MM.1S (cell line): ENCODE results near the gene PTPN18.

Experiments used
- EZH2phosphoT487 ChIP-seq: fragments of 300-600 bp; sonication (generic); IDR thresholded peaks from 2 replicates; pipeline ENCODE4 v1.6.1; 2018; ENCODE audit warnings: antibody characterized with exemption, low read length
- TF ChIP-seq, protein P1 (sequence below): fragments of 300-600 bp; sonication (generic); IDR thresholded peaks from 2 replicates; pipeline ENCODE4 v1.5.1; 2016; ENCODE audit warnings: antibody characterized with exemption, low read length, mixed read lengths

DNA sequence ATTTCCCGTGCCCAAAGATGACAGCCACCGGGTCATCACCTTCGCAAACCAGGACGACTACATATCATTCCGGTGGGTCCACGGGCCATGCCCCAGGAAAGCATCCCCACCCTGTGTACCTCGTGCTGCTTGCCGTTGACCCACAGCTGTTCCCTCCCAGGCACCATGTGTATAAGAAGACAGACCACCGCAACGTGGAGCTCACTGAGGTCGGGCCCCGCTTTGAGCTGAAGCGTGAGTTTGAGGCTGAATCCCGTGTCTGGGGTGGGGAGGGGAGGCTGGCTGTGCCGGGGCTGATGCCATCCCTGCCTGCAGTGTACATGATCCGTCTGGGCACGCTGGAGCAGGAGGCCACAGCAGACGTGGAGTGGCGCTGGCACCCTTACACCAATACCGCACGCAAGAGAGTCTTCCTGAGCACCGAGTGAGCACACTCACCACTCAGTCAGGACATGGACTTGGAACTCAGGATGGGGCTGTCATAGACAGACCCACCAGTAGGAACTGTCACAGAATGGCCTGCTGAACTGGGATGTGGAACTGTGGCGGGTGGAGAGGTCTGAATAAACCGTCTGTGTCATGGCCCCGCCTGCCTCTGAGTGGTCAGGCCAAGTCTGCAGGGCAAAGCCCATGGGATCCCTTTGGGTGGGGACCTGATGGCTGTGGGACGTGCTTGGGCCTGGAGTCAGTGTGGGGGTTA, 9.7 kb upstream of the PTPN18 start:
- TF ChIP-seq, protein P1, sequence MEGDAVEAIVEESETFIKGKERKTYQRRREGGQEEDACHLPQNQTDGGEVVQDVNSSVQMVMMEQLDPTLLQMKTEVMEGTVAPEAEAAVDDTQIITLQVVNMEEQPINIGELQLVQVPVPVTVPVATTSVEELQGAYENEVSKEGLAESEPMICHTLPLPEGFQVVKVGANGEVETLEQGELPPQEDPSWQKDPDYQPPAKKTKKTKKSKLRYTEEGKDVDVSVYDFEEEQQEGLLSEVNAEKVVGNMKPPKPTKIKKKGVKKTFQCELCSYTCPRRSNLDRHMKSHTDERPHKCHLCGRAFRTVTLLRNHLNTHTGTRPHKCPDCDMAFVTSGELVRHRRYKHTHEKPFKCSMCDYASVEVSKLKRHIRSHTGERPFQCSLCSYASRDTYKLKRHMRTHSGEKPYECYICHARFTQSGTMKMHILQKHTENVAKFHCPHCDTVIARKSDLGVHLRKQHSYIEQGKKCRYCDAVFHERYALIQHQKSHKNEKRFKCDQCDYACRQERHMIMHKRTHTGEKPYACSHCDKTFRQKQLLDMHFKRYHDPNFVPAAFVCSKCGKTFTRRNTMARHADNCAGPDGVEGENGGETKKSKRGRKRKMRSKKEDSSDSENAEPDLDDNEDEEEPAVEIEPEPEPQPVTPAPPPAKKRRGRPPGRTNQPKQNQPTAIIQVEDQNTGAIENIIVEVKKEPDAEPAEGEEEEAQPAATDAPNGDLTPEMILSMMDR, result no peak
- no peak for TF ChIP-seq EZH2phosphoT487
